Measurements from ENCODE around the gene FUOM.

FUOM gene

GRCh38 chr10:133309100-133309719 is 48.6 kb downstream of the FUOM start:
- DNase-seq = peak; percentile 80 to 88

- DNase-seq = peak; percentile 77 to 83
Measured at GRCh38 chr10:133308421-133309099, 49.3 kb downstream of the FUOM start, which contains the start of the genes TUBGCP2 and ZNF511. Gene TUBGCP2, minus strand, starts transcription at chr10:133308872. Its CDS starts 5,931 bp downstream, at chr10:133302941. Gene ZNF511, plus strand, starts transcription at chr10:133308914. Its CDS starts 30 bp downstream, at chr10:133308944.

GRCh38 chr10:133307776-133308420 is 49.9 kb downstream of the FUOM start:
- DNase-seq = peak; percentile 77 to 84

- no peak for DNase-seq
Measured at GRCh38 chr10:133306941-133307379, 50.9 kb downstream of the FUOM start.

- DNase-seq = no peak
Measured at GRCh38 chr10:133306097-133306476, 51.7 kb downstream of the FUOM start.

All from Kasumi-1 (cell line).